Liver (tissue), 9 donors: ENCODE data around the gene CAB39. TPM values are rescaled to one million over a fixed set of nuclear protein-coding genes. Genes with fewer than 3 reads are reported as not detected.

Source experiments
- DNase-seq: peaks from one replicate; pipeline ENCODE4 v3.0.0-alpha.2; 2017; ENCODE audit warnings: low spot score
- H3K27ac ChIP-seq, 2 donors: one replicate each; pipeline ENCODE4 v1.7.0; 2013; ENCODE audit warnings: inconsistent platforms in 2 of 2, low read length in 2 of 2, control low read depth in 1 of 2, low read depth in 1 of 2, mild to moderate bottlenecking in 1 of 2
- H3K27me3 ChIP-seq, 4 donors: one replicate each; pipeline versions ENCODE4 v1.6.1 to v1.7.0; 2013; ENCODE audit warnings: low read length in 3 of 4, inconsistent platforms in 1 of 4, mild to moderate bottlenecking in 1 of 4, moderate library complexity in 1 of 4; ENCODE audit not compliant: control insufficient read depth in 4 of 4, insufficient read depth in 4 of 4
- H3K36me3 ChIP-seq, 4 donors: one replicate each; pipeline versions ENCODE4 v1.6.1 to v1.7.0; 2013; ENCODE audit warnings: low read length in 3 of 4, mild to moderate bottlenecking in 3 of 4, low read depth in 1 of 4, moderate library complexity in 1 of 4; ENCODE audit not compliant: control insufficient read depth in 4 of 4, insufficient read depth in 3 of 4
- H3K4me1 ChIP-seq, 4 donors: one replicate each; pipeline versions ENCODE4 v1.6.1 to v1.7.0; 2013; ENCODE audit warnings: low read length in 3 of 4, mild to moderate bottlenecking in 3 of 4, moderate library complexity in 1 of 4; ENCODE audit not compliant: control insufficient read depth in 4 of 4, insufficient read depth in 4 of 4
- H3K4me3 ChIP-seq, 3 donors: one replicate each; pipeline versions ENCODE4 v1.6.1 to v1.7.0; 2013; ENCODE audit warnings: low read length in 3 of 3, control low read depth in 1 of 3, low read depth in 1 of 3, mild to moderate bottlenecking in 1 of 3
- H3K9ac ChIP-seq, 2 donors: one replicate each; pipeline ENCODE4 v1.7.0; 2013; ENCODE audit warnings: low read length in 2 of 2, mild to moderate bottlenecking in 2 of 2, moderate library complexity in 2 of 2, control low read depth in 1 of 2, low read depth in 1 of 2
- H3K9me3 ChIP-seq, 4 donors: one replicate each; pipeline versions ENCODE4 v1.6.1 to v1.7.0; 2013; ENCODE audit warnings: low read length in 3 of 4; ENCODE audit not compliant: control insufficient read depth in 4 of 4
- ATF3 ChIP-seq: IDR thresholded peaks from 2 replicates; pipeline ENCODE4 v1.6.1; 2016; ENCODE audit warnings: antibody characterized with exemption
- CTCF ChIP-seq: fragments of 150-350 bp; IDR thresholded peaks from 2 replicates; pipeline ENCODE4 v1.5.1; 2017; ENCODE audit warnings: improper control_type of control experiment, low read depth, low read length; ENCODE audit not compliant: missing input control
- EGR1 ChIP-seq, 2 donors: IDR thresholded peaks; 2 replicates each; pipeline ENCODE4 v1.6.1; 2016 to 2018; ENCODE audit warnings: antibody characterized with exemption in 2 of 2, low read depth in 2 of 2
- FOXA1 ChIP-seq: IDR thresholded peaks from 2 replicates; pipeline ENCODE4 v1.6.1; 2016; ENCODE audit warnings: antibody characterized with exemption
- FOXA2 ChIP-seq: IDR thresholded peaks from 2 replicates; pipeline ENCODE4 v1.6.1; 2016; ENCODE audit warnings: antibody characterized with exemption
- GABPA ChIP-seq, 2 donors: IDR thresholded peaks in 1 of 2; conservative IDR thresholded peaks in 1 of 2; 2 replicates each; pipeline ENCODE4 v1.6.1; 2016; ENCODE audit warnings: antibody characterized with exemption in 2 of 2, mild to moderate bottlenecking in 1 of 2, moderate library complexity in 1 of 2
- HNF4A ChIP-seq, 2 donors: conservative IDR thresholded peaks; 2 replicates each; pipeline ENCODE4 v1.6.1; 2016; ENCODE audit warnings: antibody characterized with exemption in 2 of 2, mild to moderate bottlenecking in 2 of 2
- HNF4G ChIP-seq: IDR thresholded peaks from 2 replicates; pipeline ENCODE4 v1.6.1; 2016; ENCODE audit warnings: antibody characterized with exemption
- JUND ChIP-seq, 2 donors: IDR thresholded peaks; 2 replicates each; pipeline ENCODE4 v1.6.1; 2016; ENCODE audit warnings: antibody characterized with exemption in 2 of 2
- NR2F2 ChIP-seq: IDR thresholded peaks from 2 replicates; pipeline ENCODE4 v1.6.1; 2016; ENCODE audit warnings: antibody characterized with exemption
- RAD21 ChIP-seq, 2 donors: IDR thresholded peaks; 2 replicates each; pipeline ENCODE4 v1.6.1; 2016; ENCODE audit warnings: antibody characterized with exemption in 2 of 2, mild to moderate bottlenecking in 2 of 2
- RXRA ChIP-seq, 2 donors: IDR thresholded peaks; 2 replicates each; pipeline ENCODE4 v1.6.1; 2017 to 2018; ENCODE audit warnings: antibody characterized with exemption in 2 of 2, mild to moderate bottlenecking in 1 of 2
- SP1 ChIP-seq: IDR thresholded peaks from 2 replicates; pipeline ENCODE4 v1.6.1; 2018; ENCODE audit warnings: antibody characterized with exemption, mild to moderate bottlenecking
- TAF1 ChIP-seq: conservative IDR thresholded peaks from 2 replicates; pipeline ENCODE4 v1.6.1; 2016; ENCODE audit warnings: antibody characterized with exemption, mild to moderate bottlenecking
- YY1 ChIP-seq: IDR thresholded peaks from 2 replicates; pipeline ENCODE4 v1.6.1; 2016; ENCODE audit warnings: antibody characterized with exemption, mild to moderate bottlenecking
- WGBS: extraction: QIAGEN DNeasy Blood & Tissue Kit; methylation state at CpG from one replicate; pipeline ENCODE4 v1.1.7; 2013; 5-methylcytosine and 5-hydroxymethylcytosine counted together
- polyA plus RNA-seq, 2 donors: library from polyadenylated mRNA; stranded (reverse) in 1 of 2; unstranded in 1 of 2; fragments of 200-250 nt in 1 of 2; fragments of >200 nt in 1 of 2; fragmentation: Nextera tagmentation in 1 of 2; extraction: Ambion mirVana in 1 of 2; gene quantifications; one replicate each; pipeline versions ENCODE4 v1.2.1 to v1.2.3, GENCODE V29; 2013 to 2015
- total RNA-seq, 2 donors: library from RNA; depleted of rRNA; stranded (reverse); fragments of >200 nt; gene quantifications; one replicate each; pipeline ENCODE4 v1.2.3, GENCODE V29; 2014
- TF ChIP-seq, protein P1 (sequence below): IDR thresholded peaks from 2 replicates; pipeline ENCODE4 v1.6.1; 2016; ENCODE audit warnings: antibody characterized with exemption
- TF ChIP-seq, protein P2 (sequence below): IDR thresholded peaks from 2 replicates; pipeline ENCODE4 v1.6.1; 2016; ENCODE audit warnings: antibody characterized with exemption
- TF ChIP-seq, protein P3 (sequence below): IDR thresholded peaks from 2 replicates; pipeline ENCODE4 v1.6.1; 2016; ENCODE audit warnings: antibody characterized with exemption, mild to moderate bottlenecking
- donor health status: healthy.
- donor health status: healthy.
- donor health status: healthy.
- donor health status: healthy.
- donor health status: healthy.

The CAB39 gene
- total and polyA plus RNA-seq, 4 donors: 9.2 to 39.8 (median 26.5) TPM

- Histone ChIP-seq H3K4me3 (no peak overlapping the region), H3K27ac (no peak overlapping the region), H3K36me3 (no peaks in the 10 kb centered on the region), H3K9me3 (peaks cover 0 to 4% (median 0%) of the 10 kb centered on the region in 4 donors), H3K4me1 (peaks cover 0 to 2% (median 0%) of the 10 kb centered on the region in 4 donors), H3K27me3 (no peaks in the 10 kb centered on the region), H3K9ac (no peak overlapping the region)
- TF ChIP-seq ATF3 (no peak), FOXA2 (no peak), FOXA1 (no peak), TAF1 (no peak), HNF4G (no peak), CTCF (peak; percentile 73), HNF4A (conservative IDR thresholded peaks at IDR 0.05) (no peak), EGR1 (IDR thresholded peaks at IDR 0.05; ENCODE audit: low read depth in 2 of 2) (peak; percentile 49 to 83), RAD21 (IDR thresholded peaks at IDR 0.05) (peak in 1 of 2 donors; percentile 56), RXRA (IDR thresholded peaks at IDR 0.05) (no peak), GABPA (IDR thresholded peaks at IDR 0.05 in 1 of 2, conservative IDR thresholded peaks at IDR 0.05 in 1 of 2) (no peak), NR2F2 (no peak), JUND (IDR thresholded peaks at IDR 0.05) (no peak), YY1 (no peak), SP1 (no peak)
- TF ChIP-seq, protein P1, sequence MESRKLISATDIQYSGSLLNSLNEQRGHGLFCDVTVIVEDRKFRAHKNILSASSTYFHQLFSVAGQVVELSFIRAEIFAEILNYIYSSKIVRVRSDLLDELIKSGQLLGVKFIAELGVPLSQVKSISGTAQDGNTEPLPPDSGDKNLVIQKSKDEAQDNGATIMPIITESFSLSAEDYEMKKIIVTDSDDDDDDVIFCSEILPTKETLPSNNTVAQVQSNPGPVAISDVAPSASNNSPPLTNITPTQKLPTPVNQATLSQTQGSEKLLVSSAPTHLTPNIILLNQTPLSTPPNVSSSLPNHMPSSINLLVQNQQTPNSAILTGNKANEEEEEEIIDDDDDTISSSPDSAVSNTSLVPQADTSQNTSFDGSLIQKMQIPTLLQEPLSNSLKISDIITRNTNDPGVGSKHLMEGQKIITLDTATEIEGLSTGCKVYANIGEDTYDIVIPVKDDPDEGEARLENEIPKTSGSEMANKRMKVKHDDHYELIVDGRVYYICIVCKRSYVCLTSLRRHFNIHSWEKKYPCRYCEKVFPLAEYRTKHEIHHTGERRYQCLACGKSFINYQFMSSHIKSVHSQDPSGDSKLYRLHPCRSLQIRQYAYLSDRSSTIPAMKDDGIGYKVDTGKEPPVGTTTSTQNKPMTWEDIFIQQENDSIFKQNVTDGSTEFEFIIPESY: no peak
- TF ChIP-seq, protein P2, sequence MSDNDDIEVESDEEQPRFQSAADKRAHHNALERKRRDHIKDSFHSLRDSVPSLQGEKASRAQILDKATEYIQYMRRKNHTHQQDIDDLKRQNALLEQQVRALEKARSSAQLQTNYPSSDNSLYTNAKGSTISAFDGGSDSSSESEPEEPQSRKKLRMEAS: no peak
- TF ChIP-seq, protein P3, sequence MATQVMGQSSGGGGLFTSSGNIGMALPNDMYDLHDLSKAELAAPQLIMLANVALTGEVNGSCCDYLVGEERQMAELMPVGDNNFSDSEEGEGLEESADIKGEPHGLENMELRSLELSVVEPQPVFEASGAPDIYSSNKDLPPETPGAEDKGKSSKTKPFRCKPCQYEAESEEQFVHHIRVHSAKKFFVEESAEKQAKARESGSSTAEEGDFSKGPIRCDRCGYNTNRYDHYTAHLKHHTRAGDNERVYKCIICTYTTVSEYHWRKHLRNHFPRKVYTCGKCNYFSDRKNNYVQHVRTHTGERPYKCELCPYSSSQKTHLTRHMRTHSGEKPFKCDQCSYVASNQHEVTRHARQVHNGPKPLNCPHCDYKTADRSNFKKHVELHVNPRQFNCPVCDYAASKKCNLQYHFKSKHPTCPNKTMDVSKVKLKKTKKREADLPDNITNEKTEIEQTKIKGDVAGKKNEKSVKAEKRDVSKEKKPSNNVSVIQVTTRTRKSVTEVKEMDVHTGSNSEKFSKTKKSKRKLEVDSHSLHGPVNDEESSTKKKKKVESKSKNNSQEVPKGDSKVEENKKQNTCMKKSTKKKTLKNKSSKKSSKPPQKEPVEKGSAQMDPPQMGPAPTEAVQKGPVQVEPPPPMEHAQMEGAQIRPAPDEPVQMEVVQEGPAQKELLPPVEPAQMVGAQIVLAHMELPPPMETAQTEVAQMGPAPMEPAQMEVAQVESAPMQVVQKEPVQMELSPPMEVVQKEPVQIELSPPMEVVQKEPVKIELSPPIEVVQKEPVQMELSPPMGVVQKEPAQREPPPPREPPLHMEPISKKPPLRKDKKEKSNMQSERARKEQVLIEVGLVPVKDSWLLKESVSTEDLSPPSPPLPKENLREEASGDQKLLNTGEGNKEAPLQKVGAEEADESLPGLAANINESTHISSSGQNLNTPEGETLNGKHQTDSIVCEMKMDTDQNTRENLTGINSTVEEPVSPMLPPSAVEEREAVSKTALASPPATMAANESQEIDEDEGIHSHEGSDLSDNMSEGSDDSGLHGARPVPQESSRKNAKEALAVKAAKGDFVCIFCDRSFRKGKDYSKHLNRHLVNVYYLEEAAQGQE: no peak
- 65% methylated on average over 40 of the region's 40 CpGs for WGBS
- peak; percentile 76 for DNase-seq
Measured at GRCh38 chr2:230849633-230850357, 137.2 kb downstream of the CAB39 start.
